HepG2 (cell line): Measurements from ENCODE around the gene CAPN9. TPM values are rescaled to one million over a fixed set of nuclear protein-coding genes. Genes with fewer than 3 reads are reported as not detected.

Experiments used
- ATAC-seq: fragments of 200-7000 bp; cut with Tn5 transposase; 3 replicates; pipeline ENCODE4 v1.9.1; 2020; ENCODE audit warnings: mild to moderate bottlenecking, moderate library complexity
- BruUV-seq: library from RNA; stranded (reverse); fragments of 400-500 nt; replicated peaks from 2 replicates; lab custom pipeline; 2021; lab: Mats Ljungman, UMichigan
- CTCF ChIA-PET: fragments of 300-600 bp; formaldehyde crosslinking; extraction: SDS; loops from one replicate; lab custom pipeline; 2021; ENCODE audit warnings: low total read pairs, inconsistent platforms, low intra/inter-chr PET ratio; lab: Yijun Ruan, JAX
- POLR2A ChIA-PET: fragments of 350-600 bp; sonication (Branson Sonifier 250); formaldehyde crosslinking; loops from one replicate; lab custom pipeline; 2020; ENCODE audit warnings: antibody characterized with exemption, inconsistent platforms; lab: Yijun Ruan, JAX
- DNase-seq: peaks from one replicate; pipeline ENCODE4 v3.0.0-alpha.2; 2015; ENCODE audit warnings: low spot score
- FAIRE-seq: peaks from 3 replicates; lab custom pipeline; 2011; peaks lifted over from hg19 to GRCh38; lab: Jason Lieb, UNC
- H2AFZ ChIP-seq: one replicate; pipeline ENCODE4 v1.6.1; 2011; ENCODE audit warnings: low read length, inconsistent platforms
- H3K27ac ChIP-seq: fragments of 300-600 bp; 3 replicates; pipeline ENCODE4 v1.8.0; 2011; ENCODE audit warnings: mixed run types, mild to moderate bottlenecking, mixed read lengths, low read length, inconsistent platforms; ENCODE audit not compliant: insufficient read depth; ENCODE audit errors: extremely low read length
- H3K27me3 ChIP-seq, 2 experiments: fragments of 200-600 bp in 1 of 2; 2 replicates in 1 of 2; 3 replicates in 1 of 2; pipeline versions ENCODE4 v1.6.0 to v1.8.0; 2011; ENCODE audit warnings: low read length in 2 of 2, mild to moderate bottlenecking in 2 of 2, moderate library complexity in 2 of 2, inconsistent platforms in 1 of 2; ENCODE audit not compliant: insufficient read depth in 2 of 2, control insufficient read depth in 1 of 2
- H3K36me3 ChIP-seq, 2 experiments: fragments of 200-600 bp in 1 of 2; replicated peaks in 1 of 2; 2 replicates in 1 of 2; 3 replicates in 1 of 2; pipeline versions ENCODE4 v1.5.1 to v1.8.0; 2011; ENCODE audit warnings: low read length in 2 of 2, inconsistent platforms in 1 of 2; ENCODE audit not compliant: insufficient read depth in 2 of 2, control insufficient read depth in 1 of 2
- H3K4me1 ChIP-seq: 2 replicates; pipeline ENCODE4 v1.5.1; 2012; ENCODE audit warnings: low read length, inconsistent platforms; ENCODE audit not compliant: insufficient read depth
- H3K4me2 ChIP-seq: 2 replicates; pipeline ENCODE4 v1.6.0; 2011; ENCODE audit warnings: low read depth, low read length, inconsistent platforms
- H3K4me3 ChIP-seq, 3 experiments: fragments of 200-600 bp in 1 of 3; sonication (generic), shearing (Covaris generic) in 1 of 3; replicated peaks in 1 of 3; 2 replicates each; pipeline ENCODE4 v1.5.1; 2011 to 2016; ENCODE audit warnings: low read length in 3 of 3, inconsistent platforms in 2 of 3, low read depth in 2 of 3, mild to moderate bottlenecking in 2 of 3, control low read depth in 1 of 3, mixed read lengths in 1 of 3; ENCODE audit not compliant: insufficient read depth in 1 of 3
- H3K79me2 ChIP-seq: one replicate; pipeline ENCODE4 v1.6.1; 2011; ENCODE audit warnings: low read length, inconsistent platforms; ENCODE audit not compliant: insufficient read depth
- H3K9ac ChIP-seq: 2 replicates; pipeline ENCODE4 v1.6.0; 2011; ENCODE audit warnings: mild to moderate bottlenecking, low read depth, low read length, inconsistent platforms; ENCODE audit not compliant: insufficient read depth
- H3K9me3 ChIP-seq: 2 replicates; pipeline ENCODE4 v1.5.1; 2012; ENCODE audit warnings: mild to moderate bottlenecking, low read length
- H4K20me1 ChIP-seq: 2 replicates; pipeline ENCODE4 v1.6.0; 2011; ENCODE audit warnings: inconsistent platforms, mild to moderate bottlenecking, low read length, moderate library complexity; ENCODE audit not compliant: insufficient read depth
- ARID5B ChIP-seq: IDR thresholded peaks from 2 replicates; pipeline ENCODE4 v1.4.0; 2020; ENCODE audit warnings: mild to moderate bottlenecking, missing genetic modification reagents
- GABPB1 ChIP-seq: IDR thresholded peaks from 2 replicates; pipeline ENCODE4 v1.6.1; 2016; ENCODE audit warnings: mild to moderate bottlenecking, missing genetic modification reagents, moderate library complexity, missing compliant biosample characterization
- HBP1 ChIP-seq: IDR thresholded peaks from 2 replicates; pipeline ENCODE4 v1.6.1; 2016; ENCODE audit warnings: low read depth, control low read depth
- IRF1 ChIP-seq: sonication (generic); formaldehyde crosslinking; IDR thresholded peaks from 2 replicates; pipeline ENCODE4 v1.4.0; 2020; ENCODE audit warnings: low read depth, mild to moderate bottlenecking, missing genetic modification reagents
- ZNF773 ChIP-seq: sonication (generic); formaldehyde crosslinking; IDR thresholded peaks from 2 replicates; pipeline ENCODE4 v1.4.0; 2020; ENCODE audit warnings: missing genetic modification reagents, borderline replicate concordance
- ZNF790 ChIP-seq: sonication (generic); formaldehyde crosslinking; IDR thresholded peaks from 2 replicates; pipeline ENCODE4 v1.8.0; 2022; ENCODE audit warnings: missing genetic modification reagents, mild to moderate bottlenecking, borderline replicate concordance
- WGBS: methylation state at CpG from one replicate; pipeline ENCODE4 v1.1.6; 2017; ENCODE audit warnings: low lambda C conversion rate; 5-methylcytosine and 5-hydroxymethylcytosine counted together
- in situ Hi-C: cut with HindIII; loops from 2 replicates; pipeline ENCODE4 v1.10.0; 2017; ENCODE audit warnings: low pct_unique_long_range_greater_than_20kb; ENCODE audit not compliant: extremely low pct_ligation_motif_present
- intact Hi-C: fragments of 100-400 bp; cut with micrococcal nuclease; formaldehyde crosslinking; loops from one replicate; pipeline ENCODE4 v1.10.0; 2022; ENCODE audit not compliant: unreplicated experiment
- polyA plus RNA-seq, 8 experiments: library from polyadenylated mRNA; depleted of rRNA in 3 of 8; stranded (reverse) in 7 of 8; unstranded in 1 of 8; fragments of >200 nt; fragmentation: Illumina TruSeq in 4 of 8; extraction: Trizol in 4 of 8; gene quantifications; 2 replicates each; pipeline versions ENCODE4 v1.2.1 to v1.2.3, GENCODE V29; 2011 to 2016; ENCODE audit warnings: low read depth in 4 of 8, missing spikeins in 1 of 8, mixed read lengths in 1 of 8; ENCODE audit not compliant: insufficient read depth in 1 of 8
- total RNA-seq, 5 experiments: library from RNA; depleted of rRNA; stranded (reverse); fragments of >200 nt; fragmentation: Illumina TruSeq; extraction: Trizol; gene quantifications; 2 replicates each; pipeline ENCODE4 v1.2.3, GENCODE V29; 2016; ENCODE audit warnings: low read depth in 1 of 5

Gene CAPN9
- total and polyA plus RNA-seq, 2 of the 13 experiments (the other 11 are each of a cell fraction or from before 2014, with no cell fraction given): 0.04 to 0.31 TPM

- ChIA-PET CTCF (no interaction called here), POLR2A (no interaction called here)
- Histone ChIP-seq H3K4me3 (no peak overlapping the region), H3K79me2 (no peaks in the 10 kb centered on the region), H3K27me3 (no peaks in the 10 kb centered on the region), H2AFZ (no peak overlapping the region), H3K9ac (no peak overlapping the region), H3K27ac (no peak overlapping the region), H3K4me2 (no peak overlapping the region), H3K9me3 (no peaks in the 10 kb centered on the region), H3K36me3 (peaks cover 5 to 50% of the 10 kb centered on the region in 2 experiments; a peak in 4 of 5 replicates), H3K4me1 (no peaks in the 10 kb centered on the region), H4K20me1 (no peaks in the 10 kb centered on the region)
- WGBS: 93% methylated on average over 24 of the region's 28 CpGs
- ATAC-seq: no peak
- FAIRE-seq: no peak
- intact Hi-C loops (no loop called here), in situ Hi-C loops (no loop called here)
- BruUV-seq: no TSS peak
- TF ChIP-seq GABPB1 (CRISPR knock-in tag): no peak
- TF ChIP-seq ZNF790 (CRISPR knock-in tag): no peak
- TF ChIP-seq ZNF773: no peak
- TF ChIP-seq ARID5B (CRISPR knock-in tag): no peak
- TF ChIP-seq HBP1 (CRISPR knock-in tag): no peak
- TF ChIP-seq IRF1 (CRISPR knock-in tag): no peak
- no peak for DNase-seq
These were observed 96.5 kb downstream of the CAPN9 start for GRCh38 chr1:230843503-230844309.
